DMS79 (cell line): ENCODE data around the gene FBXO34.
"Not testable (repeated sequence)": the region's sequence is repeated elsewhere in the genome, so short reads cannot be mapped to it uniquely, and the experiment has no call there.

ENCODE experiments used
- DNase-seq: peaks from one replicate; lab custom pipeline; 2025; lab: John Stamatoyannopoulos, UW

The FBXO34 gene

DNA sequence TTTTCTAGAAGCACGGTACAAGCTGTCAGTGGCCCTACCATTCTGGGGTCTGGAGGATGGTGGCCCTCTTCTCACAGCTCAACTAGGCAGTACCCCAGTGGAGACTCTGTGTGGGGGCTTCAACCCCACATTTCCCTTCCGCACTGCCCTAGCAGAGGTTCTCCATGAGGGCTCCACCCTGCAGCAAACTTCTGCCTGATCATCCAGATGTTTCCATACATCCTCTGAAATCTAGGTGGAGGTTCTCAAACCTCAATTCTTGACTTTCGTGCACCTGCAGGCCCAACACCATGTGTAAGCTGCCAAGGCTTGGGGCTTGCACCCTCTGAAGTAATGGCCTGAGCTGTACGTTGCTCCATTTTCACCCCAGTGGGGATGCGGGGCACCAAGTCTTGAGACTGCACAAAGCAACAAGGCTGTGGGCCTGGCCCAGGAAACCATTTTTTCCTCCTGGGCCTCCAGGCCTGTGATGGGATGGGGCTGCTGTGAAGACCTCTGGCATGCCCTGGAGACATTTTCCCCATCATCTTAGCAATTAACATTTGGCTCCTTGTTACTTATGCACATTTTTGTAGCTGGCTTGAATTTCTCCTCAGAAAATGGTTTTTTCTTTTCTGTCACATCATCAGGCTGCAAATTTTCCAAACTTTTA lies 41.3 kb downstream of the FBXO34 start:
- DNase-seq = not testable (repeated sequence)

DNA sequence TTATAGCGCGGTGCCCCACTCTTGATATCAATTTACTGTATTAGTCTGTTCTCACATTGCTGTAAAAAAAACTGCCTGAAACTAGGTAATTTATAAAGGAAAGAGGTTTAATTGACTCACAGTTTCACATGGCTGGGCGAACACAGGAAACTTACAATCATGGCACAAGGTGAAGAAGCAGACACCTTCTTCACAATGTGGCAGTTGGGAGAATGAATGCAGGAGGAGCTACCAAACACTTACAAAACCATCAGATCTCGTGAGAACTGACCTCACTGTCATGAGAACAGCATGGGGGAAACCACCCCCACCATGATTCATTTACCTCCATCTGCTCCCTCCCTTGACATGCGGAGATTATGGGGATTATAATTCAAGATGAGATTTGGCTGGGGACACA lies 42.3 kb downstream of the FBXO34 start:
- no peak for DNase-seq

DNA sequence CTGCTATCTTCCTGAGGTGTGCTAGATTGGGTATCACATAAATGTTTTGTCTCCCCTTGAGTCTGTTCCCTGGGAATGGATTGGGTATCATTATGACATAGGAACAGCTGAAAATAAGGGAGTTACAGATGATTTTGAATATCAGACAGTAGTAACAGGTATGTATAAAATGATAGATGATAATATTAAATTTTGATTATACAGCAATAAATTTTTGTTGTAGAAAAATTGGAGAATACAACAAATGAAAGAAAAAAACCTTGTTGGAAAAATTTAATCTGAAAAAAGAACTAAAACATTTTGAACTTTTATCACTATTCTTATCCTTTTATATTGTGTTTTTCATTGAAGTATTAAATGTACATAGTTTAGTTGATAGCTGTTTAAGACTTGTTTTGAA lies 43.2 kb downstream of the FBXO34 start:
- DNase-seq = no peak

DNA sequence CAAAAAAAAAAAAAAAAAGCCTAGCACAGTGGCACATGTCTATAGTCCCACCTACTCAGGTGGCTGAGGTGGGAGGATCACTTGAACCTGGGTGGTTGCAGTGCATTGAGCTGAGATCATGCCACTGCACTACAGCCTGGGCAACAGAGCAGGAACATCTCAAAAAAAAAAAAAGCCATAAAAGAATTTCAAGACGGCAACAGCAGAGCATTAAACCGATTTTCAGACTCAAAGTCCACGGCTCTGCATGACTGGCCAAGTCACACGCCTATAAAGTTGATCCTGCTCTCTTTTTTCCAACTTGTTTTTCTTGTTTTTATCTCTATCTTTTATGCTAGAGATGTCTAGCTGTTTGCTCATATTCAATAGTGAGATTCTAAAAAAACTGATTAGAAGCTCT lies 45.3 kb downstream of the FBXO34 start:
- DNase-seq = no peak

DNA sequence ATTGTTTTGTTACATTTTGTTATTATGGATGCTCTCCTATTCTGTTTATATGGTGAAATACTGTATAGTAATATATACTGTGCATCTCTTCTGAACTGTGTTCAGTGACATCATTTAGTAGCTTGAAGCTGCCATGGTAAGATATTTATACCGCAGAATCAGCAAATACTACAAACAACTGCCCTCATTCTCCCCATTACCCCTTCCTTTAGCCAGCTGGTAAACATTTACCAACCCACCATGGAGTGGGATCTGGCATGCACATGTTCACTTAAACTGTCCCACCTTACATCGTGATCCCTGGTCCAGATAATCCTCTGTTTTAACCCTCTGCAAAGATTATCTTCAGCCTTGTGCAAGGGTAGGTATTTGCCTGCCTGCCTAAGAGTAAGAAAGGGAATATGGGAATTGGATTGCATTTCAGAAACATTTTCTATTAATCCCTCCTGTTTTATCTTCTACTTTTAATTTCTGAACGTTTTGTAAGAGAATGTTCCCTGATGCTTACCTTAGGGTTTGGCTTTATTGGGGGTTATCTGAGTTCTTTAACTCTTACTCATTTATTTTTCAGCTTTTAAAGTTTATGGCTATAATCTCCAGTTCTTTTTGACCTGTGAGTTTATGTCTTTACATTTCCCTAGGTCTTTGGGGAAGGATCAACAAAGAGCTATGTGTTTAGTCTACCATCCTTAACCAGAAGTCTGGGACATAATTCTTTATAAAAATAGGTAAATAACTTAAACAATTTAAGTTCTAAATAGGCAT lies 46.5 kb downstream of the FBXO34 start:
- DNase-seq = no peak

DNA sequence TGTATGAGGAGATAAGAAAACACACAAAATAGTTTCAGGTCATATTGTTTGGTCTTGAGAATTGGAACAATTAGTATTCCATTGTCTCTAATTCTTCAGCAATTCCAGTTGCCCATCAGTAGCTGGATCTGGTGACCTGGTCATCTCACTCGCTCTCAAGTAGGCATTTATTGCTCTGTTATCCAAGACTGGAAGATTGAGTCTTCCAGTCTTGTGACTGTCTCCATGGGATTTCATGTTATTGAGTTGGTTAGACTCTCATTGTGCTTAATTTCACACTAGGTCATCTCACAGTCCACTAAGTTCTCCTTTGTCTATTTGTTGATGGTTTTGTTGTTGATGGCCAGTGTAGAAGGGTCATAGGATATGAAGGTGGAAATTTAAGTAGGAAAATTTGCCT lies 47.5 kb downstream of the FBXO34 start:
- DNase-seq = no peak

DNA sequence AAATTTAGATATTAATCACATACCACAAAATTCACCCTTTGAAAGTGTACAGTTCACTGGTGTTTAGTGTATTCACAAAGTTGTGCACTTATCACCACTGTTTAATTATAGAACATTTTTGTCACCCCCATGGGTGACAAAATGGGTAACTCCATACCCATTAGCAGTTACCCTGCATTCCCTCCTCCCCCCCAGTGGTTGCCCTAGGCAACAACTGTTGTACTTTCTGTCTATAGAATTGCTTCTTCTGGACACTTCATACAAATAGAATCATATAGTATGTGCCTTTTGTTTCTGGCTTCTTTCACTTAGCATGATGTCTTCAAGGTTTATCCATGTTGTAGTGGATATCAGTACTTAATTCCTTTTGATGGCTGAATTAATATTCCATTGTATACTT lies 52.7 kb downstream of the FBXO34 start:
- no peak for DNase-seq

DNA sequence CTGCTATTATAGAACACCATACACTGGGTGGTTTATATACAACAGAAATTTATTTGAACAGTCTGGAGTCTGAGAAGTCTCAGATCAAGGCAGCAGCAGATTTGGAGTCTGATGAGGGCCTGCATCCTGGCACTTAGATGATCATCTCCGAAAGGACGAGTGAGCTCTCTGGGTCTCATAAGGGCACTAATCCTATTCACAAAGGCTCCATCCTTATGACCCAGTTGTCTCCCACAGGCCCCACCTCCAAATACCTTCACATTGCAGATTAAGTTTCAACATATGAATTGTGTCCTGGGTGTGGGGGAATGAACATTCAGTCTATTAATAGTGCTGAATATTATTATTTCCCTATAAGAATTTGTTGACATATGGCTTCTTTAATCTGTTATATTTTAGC lies 53.6 kb downstream of the FBXO34 start:
- DNase-seq = no peak

DNA sequence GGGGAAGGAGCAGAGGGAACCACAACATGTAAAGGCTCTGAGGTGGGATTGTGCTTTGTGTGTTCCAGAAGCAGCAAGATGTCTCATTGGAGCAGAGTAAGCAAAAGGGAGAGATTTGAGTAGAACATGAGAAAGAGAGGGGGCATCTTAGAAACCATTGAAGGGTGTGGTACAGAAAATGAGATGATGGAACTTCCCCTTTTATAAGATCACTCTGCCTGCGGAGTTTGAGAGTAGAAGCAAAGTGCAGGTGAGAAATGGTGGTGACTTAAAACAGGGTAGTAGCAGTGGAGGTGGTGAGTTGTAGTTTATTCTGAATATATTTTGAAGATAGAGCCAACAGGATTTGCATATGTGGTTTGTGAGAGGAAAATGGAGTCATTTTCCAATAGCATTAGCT lies 56.0 kb downstream of the FBXO34 start:
- DNase-seq = no peak

DNA sequence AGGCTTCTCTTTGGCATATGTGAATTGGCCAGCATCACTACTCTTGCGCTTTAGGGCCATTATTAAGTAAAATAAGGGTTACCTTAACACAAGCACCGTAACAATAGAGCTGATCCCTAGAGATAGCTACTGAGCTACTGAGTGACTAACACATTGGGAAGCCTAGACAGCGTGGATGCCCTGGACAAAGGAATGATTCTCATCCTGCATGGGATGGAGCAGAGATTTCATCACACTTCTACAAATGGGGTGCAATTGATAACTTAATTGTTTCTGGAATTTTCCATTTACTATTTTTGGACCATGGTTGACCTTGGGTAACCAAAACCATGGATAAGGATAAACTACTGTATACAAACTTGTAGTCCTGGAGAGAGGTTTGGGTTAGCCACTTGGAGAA lies 57.1 kb downstream of the FBXO34 start:
- no peak for DNase-seq

DNA sequence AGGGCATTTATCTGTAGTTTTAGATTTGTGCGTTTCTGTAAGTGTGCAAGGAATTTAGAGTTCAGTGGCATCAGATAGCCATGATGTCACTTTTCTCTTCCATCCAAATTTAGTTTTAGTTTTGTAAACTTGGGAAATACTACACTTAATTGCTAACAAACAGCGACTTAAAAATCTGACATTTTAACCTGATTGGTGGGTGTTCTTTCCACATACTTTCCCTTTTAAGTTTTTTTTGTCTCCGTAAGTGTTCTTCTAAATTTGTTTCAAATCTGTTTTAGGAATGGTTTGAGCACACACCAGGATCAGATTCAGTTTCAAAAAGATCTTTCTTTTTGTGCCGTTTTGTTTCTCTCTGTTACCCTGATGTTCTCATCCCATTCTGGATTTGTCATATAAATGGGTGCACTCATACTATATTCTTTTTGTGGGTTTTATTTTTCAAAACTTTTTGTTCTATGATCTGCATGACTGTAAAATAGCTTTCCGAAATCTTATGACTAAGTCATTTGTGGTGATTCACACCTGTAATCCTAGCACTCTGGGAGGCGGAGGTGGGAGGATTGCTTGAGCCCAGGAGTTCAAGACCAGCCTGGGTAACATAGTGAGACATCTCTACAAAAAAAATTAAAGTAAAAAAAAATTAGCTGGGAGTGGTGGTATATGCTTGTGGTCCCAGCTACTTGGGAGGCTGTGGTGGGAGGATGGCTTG lies 58.9 kb downstream of the FBXO34 start:
- DNase-seq = no peak

DNA sequence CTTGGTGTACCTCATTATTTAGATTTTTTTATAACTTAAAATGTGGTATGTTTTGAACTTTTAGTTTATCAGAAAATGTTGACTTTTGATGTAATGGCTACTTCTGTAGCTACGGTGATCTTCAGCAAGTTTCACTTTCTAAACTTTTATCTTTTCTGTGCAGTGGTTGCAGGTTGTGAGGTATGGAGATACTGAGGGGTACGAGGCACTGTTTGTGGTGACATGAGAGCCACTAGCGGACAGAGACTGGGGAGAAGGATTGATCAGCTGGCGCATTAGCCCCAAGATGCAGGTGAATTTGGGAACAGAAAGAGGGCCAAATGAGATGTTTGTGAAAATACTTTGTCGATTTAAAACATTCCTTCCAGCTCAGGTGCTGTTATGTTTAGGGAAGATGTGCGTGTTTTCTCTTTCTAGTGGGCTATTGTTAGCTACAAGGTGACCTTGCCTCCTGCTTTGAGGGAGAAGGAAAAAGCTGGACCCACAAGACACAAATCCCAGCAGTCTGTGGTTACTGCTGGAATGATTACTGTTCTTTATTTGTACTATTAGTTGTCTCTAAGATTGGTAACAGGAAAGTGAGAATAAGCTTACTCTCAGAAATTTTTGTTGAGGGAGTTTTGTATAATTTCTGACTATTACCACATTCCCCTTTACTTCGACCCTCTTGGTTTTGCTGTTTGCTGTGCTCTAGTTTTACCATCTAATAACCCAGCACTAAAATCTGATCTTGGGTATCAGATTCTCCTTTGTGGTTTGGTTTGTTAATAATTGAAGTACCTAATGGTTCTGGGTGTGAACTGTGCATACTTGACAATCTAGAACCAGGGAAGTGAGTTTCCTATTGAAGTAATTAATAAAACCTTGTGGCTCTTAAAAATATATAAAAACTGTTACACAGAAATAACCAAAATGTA lies 61.7 kb downstream of the FBXO34 start:
- DNase-seq = no peak

DNA sequence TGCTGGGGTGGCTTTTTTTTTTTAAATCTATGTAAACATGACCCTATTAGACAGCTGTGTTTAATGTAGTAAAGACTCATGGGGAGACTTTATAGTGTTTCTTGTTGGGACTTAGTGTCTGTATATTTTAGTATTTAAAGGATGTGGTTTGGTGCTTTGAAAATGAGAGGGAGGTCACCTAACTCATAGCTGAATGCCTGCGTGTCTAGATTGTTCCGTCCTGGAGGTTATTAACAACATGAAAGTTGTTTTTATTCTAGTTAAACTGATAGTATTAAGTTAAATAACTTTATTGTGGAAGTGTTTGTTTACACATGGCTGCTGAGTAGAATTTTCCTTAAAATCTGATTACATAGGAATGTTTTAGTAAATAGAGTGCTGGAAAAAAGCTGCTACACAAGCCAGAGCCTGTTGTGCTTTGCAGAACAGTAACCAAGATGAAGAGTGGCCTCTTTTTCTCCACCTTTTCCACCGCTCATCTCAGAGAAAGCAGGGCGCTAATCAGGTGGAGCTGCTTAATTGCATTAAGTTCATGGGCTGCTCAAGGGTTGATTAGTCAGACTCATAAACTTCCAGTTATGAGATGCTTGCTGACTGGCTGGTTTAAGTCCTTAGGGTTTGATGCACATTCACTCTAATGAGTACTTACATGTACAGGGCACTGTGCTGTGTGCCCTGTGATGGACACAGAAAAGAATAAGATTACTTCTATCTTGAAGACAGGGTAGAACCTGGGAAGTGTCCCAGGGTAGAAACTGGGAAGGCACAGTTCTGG lies 62.7 kb downstream of the FBXO34 start:
- no peak for DNase-seq

DNA sequence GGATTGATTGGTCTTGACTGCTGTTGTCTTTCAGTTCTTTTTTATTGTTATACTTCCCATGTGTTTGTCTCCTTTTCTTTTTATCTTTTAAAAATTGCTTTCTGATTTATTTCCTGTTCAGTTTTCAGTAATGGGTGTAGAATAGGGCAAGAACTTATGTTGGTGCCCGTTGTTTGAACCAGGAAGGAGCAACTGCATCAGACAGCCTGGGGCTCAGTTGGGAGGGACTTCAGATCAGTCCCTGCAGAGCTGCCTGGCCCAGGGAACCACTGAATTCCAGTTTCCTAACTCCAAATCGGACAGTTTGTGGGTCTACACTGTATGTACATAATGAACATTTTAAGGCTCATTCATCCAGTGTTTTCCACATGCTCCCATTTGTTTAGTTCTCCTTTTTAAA lies 64.9 kb downstream of the FBXO34 start:
- DNase-seq = no peak

DNA sequence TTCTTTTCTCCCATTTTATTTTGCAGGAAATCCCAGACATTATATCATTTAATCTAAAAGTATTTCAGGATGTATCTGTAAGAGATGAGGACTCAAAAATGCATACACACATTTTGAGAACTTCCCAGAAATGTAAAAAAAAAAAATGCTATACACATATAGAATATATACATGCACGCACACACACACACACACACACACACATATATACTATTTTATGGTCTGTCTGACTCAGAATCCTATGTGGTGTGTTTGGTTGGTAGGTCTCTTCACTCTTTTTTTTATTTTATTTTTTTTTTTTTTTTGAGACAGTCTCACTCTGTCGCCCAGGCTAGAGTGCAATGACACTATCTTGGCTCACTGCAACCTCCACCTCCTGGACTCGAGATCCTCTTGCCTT lies 65.5 kb downstream of the FBXO34 start:
- no peak for DNase-seq

DNA sequence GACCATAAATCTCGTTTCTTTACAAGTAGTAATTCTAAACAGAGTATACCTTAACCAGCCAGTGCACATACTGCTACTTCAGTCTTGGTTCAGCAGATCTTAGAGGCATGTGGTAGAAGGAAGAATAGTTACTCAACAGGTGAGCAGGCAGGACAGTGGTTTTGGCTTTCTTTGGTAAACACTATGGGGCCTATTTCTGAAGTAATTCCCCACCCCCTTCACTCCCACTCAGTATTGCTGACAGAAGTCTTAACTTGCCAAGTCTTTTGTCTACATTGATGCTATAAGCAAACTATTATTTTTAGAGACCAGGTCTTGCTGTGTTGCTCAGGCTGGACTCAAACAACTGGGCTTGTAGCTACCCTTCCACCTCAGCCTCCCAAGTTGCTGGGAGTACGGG lies 68.5 kb downstream of the FBXO34 start:
- DNase-seq = no peak

DNA sequence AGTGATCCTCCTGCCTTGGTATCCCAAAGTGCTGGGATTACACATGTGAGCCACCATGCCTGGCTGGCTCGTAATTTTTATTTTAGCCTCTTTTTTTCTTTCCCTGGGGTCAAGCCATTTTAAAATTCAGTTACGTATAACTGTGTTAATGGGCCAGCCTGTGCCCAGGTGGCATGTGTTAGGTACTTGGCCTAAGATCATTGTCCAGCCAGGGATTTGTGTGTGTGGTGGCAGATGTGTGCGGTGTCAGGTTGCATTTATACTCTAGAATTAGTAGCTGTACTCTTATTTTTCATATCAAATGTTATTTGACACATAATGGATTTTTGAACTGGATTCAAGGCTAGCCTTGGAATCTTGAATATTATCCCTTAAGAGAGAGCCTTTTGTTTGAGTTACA lies 69.3 kb downstream of the FBXO34 start:
- DNase-seq = no peak

DNA sequence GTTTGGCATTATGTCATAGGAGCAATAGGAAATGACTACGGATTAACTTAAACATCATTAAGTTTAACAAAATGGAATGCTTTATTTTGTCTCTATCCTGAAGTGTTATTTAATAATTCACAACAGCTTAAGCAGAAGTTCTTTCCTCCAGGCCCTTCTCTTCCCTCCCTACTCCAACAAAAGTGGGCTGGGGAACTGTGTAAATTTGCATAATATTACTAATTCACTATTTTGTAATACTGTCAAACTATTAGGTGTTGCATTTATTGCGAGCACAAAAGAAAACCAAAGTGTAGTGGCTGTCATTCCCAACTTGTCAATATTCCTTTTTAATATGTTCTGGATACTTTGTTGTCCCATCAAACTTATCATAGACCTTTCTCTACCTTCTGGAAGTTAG lies 70.6 kb downstream of the FBXO34 start:
- no peak for DNase-seq

DNA sequence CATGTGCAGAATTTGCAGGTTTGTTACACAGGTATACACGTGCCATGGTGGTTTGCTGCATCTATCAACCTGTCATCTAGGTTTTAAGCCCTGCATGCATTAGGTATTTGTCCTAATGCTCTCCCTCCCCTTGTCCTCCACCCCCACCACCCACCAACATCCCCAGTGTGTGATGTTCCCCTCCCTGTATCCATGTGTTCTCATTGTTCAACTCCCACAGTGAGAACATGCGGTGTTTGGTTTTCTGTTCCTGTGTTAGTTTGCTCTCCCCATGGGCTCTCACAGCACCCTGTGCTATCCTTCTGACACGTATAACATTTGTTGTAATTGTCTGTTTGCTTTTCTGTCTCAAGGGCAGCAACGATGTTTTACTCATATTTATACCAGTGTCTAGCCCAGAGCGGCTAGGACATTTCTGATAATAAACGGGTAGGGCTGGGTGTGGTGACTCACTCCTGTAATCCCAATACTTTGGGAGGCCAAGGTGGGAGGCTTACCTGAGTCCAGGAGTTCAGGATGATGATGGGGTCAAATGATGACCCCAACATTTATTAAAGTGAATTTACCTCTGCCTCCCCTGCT lies 73.5 kb downstream of the FBXO34 start:
- not testable (repeated sequence) for DNase-seq

DNA sequence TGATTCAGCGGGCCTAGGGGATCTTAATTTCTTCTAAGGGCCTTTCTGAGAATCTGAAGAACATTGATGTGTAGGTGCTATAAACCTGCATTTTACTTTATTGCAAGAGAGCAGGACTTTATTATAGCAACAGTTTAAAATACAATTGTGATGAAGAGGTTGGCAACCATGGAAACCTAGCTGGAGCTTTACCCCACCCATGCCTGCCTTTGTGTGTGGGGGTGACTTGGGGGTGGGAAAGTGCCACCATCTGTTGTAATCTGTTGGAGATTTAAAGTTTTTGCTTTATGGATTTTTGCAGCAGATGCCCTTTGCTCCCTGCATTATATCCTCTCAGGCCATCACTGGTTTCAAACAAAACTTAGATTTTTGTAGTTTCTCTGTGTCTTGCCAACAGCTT lies 75.8 kb downstream of the FBXO34 start:
- DNase-seq = no peak

DNA sequence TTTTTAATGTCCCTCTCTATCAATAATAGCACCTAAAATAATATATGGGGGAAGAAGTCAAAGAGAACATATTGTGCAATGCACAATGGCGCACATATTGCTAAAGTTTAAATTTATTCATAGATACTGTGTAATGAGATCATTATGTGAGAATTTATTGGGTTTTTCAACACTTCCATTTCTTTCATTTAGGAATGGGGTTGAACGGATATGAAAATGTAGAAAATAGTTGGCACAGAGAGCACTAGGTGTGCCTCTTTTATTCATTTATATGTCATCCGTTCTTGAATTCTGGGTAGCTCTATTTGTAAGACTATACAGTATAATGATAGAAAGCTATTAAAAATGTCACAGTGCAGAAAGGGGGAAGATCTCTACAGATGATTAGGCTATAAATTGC lies 76.5 kb downstream of the FBXO34 start:
- no peak for DNase-seq
